ENCODE results near the gene PRUNE2. TPM values are rescaled to one million over a fixed set of nuclear protein-coding genes. Genes with fewer than 3 reads are reported as not detected.

The PRUNE2 gene
- total RNA-seq, 2 experiments from 2014 or later: 0.38 to 0.44 TPM

GRCh38 chr9:76707510-76707909 lies 198.4 kb downstream of the PRUNE2 start:
- no TSS peak for BruUV-seq (replicated peaks)
- H3K27ac ChIP-seq (ENCODE audit: low read depth, low read length, poor library complexity, severe bottlenecking): no peak overlapping the region
- H3K36me3 ChIP-seq (ENCODE audit: insufficient read depth, low read length): no peaks in the 10 kb centered on the region
- H3K4me1 ChIP-seq (ENCODE audit: insufficient read depth, low read length, poor library complexity, severe bottlenecking): no peaks in the 10 kb centered on the region
- no peaks in the 10 kb centered on the region for H4K20me1 ChIP-seq (ENCODE audit: insufficient read depth, low read length)
- no peak overlapping the region for H3K4me2 ChIP-seq (ENCODE audit: low read length)
- DNase-seq (ENCODE audit: low spot score): no peak
- ChIA-PET POLR2A (interaction anchor here (0.6 to 1.2 kb wide), 2 partner anchors 321 to 391 kb away, joined by 3 read pairs; no protein-coding TSS in a partner anchor), CTCF (ENCODE audit: unreplicated experiment) (no interaction called here)
- H2AFZ ChIP-seq (ENCODE audit: low read length): no peak overlapping the region
- TF ChIP-seq CTCF (conservative IDR thresholded peaks at IDR 0.05; ENCODE audit: low read length): no peak
- TF ChIP-seq EZH2phosphoT487 (IDR thresholded peaks at IDR 0.05; ENCODE audit: borderline replicate concordance, low read depth, low read length): no peak
- no peaks in the 10 kb centered on the region for H3K79me2 ChIP-seq (ENCODE audit: insufficient read depth, low read depth, low read length)
- intact Hi-C loops (cut with micrococcal nuclease; ENCODE audit: unreplicated experiment): no loop called here
- no peaks in the 10 kb centered on the region for H3K9me2 ChIP-seq (ENCODE audit: insufficient read depth, low read length)
- no peak overlapping the region for H3K4me3 ChIP-seq (ENCODE audit: low read depth, low read length, poor library complexity, severe bottlenecking)
- no peaks in the 10 kb centered on the region for H3K9me3 ChIP-seq (ENCODE audit: low read length)

GRCh38 chr9:76704593-76705204 lies 201.2 kb downstream of the PRUNE2 start:
- no peak overlapping the region for H3K27ac ChIP-seq (ENCODE audit: low read depth, low read length, poor library complexity, severe bottlenecking)
- ChIA-PET CTCF (ENCODE audit: unreplicated experiment) (no interaction called here), POLR2A (no interaction called here)
- no peaks in the 10 kb centered on the region for H3K9me2 ChIP-seq (ENCODE audit: insufficient read depth, low read length)
- no peak overlapping the region for H3K4me3 ChIP-seq (ENCODE audit: low read depth, low read length, poor library complexity, severe bottlenecking)
- no TSS peak for BruUV-seq (replicated peaks)
- no peaks in the 10 kb centered on the region for H3K9me3 ChIP-seq (ENCODE audit: low read length)
- no peaks in the 10 kb centered on the region for H4K20me1 ChIP-seq (ENCODE audit: insufficient read depth, low read length)
- DNase-seq (ENCODE audit: low spot score): peak; percentile 77
- intact Hi-C loops (cut with micrococcal nuclease; ENCODE audit: unreplicated experiment): loop anchor here (1.0 to 5.0 kb wide), 3 partner anchors 42 to 302 kb away; no protein-coding TSS in a partner anchor
- no peaks in the 10 kb centered on the region for H3K36me3 ChIP-seq (ENCODE audit: insufficient read depth, low read length)
- no peak for TF ChIP-seq EZH2phosphoT487 (IDR thresholded peaks at IDR 0.05; ENCODE audit: borderline replicate concordance, low read depth, low read length)
- peak; percentile 90 for TF ChIP-seq CTCF (conservative IDR thresholded peaks at IDR 0.05; ENCODE audit: low read length)
- H3K4me1 ChIP-seq (ENCODE audit: insufficient read depth, low read length, poor library complexity, severe bottlenecking): no peaks in the 10 kb centered on the region
- H2AFZ ChIP-seq (ENCODE audit: low read length): no peak overlapping the region
- no peaks in the 10 kb centered on the region for H3K79me2 ChIP-seq (ENCODE audit: insufficient read depth, low read depth, low read length)
- H3K4me2 ChIP-seq (ENCODE audit: low read length): peak overlapping the region; percentile 19; the same call in 1 of the 2 replicates

GRCh38 chr9:76703270-76703669 lies 202.6 kb downstream of the PRUNE2 start:
- Histone ChIP-seq H3K4me3 (ENCODE audit: low read depth, low read length, poor library complexity, severe bottlenecking) (no peak overlapping the region), H3K9me2 (ENCODE audit: insufficient read depth, low read length) (no peaks in the 10 kb centered on the region), H3K79me2 (ENCODE audit: insufficient read depth, low read depth, low read length) (no peaks in the 10 kb centered on the region), H2AFZ (ENCODE audit: low read length) (no peak overlapping the region), H3K27ac (ENCODE audit: low read depth, low read length, poor library complexity, severe bottlenecking) (no peak overlapping the region), H3K36me3 (ENCODE audit: insufficient read depth, low read length) (no peaks in the 10 kb centered on the region), H3K4me2 (ENCODE audit: low read length) (no peak overlapping the region), H3K9me3 (ENCODE audit: low read length) (no peaks in the 10 kb centered on the region), H3K4me1 (ENCODE audit: insufficient read depth, low read length, poor library complexity, severe bottlenecking) (no peaks in the 10 kb centered on the region), H4K20me1 (ENCODE audit: insufficient read depth, low read length) (no peaks in the 10 kb centered on the region)
- no peak for DNase-seq (ENCODE audit: low spot score)
- intact Hi-C loops (cut with micrococcal nuclease; ENCODE audit: unreplicated experiment): loop anchor here (5.0 kb wide), 1 partner anchor 41 kb away; no protein-coding TSS in a partner anchor
- CTCF ChIA-PET (ENCODE audit: unreplicated experiment): no interaction called here
- TF ChIP-seq EZH2phosphoT487 (IDR thresholded peaks at IDR 0.05; ENCODE audit: borderline replicate concordance, low read depth, low read length): no peak
- TF ChIP-seq CTCF (conservative IDR thresholded peaks at IDR 0.05; ENCODE audit: low read length): no peak
- no TSS peak for BruUV-seq (replicated peaks)
- POLR2A ChIA-PET: interaction anchor here (0.6 to 1.5 kb wide), 4 partner anchors 14 to 1534 kb away, joined by 3 to 4 read pairs (median 3); no protein-coding TSS in a partner anchor

Data from OCI-LY7 (cell line).